DMS79 (cell line): ENCODE measurements around the gene ELMO3.

Experiments used
- DNase-seq: peaks from one replicate; lab custom pipeline; 2025; lab: John Stamatoyannopoulos, UW

Gene ELMO3

GRCh38 chr16:67223992-67224391 is 25.1 kb downstream of the ELMO3 start:
- no peak for DNase-seq

GRCh38 chr16:67226295-67226803 is 27.4 kb downstream of the ELMO3 start:
- DNase-seq = peak; percentile 19

- peak; percentile 88 for DNase-seq
Observed at GRCh38 chr16:67226804-67227566, 28.1 kb downstream of the ELMO3 start, which contains the start of gene TMEM208. Gene TMEM208 (plus strand): TSS chr16:67227130. CDS start chr16:67227219, 89 bp downstream.

GRCh38 chr16:67227567-67227921 is 28.6 kb downstream of the ELMO3 start:
- DNase-seq = no peak

GRCh38 chr16:67228034-67228785 is 29.3 kb downstream of the ELMO3 start:
- DNase-seq = no peak

- no peak for DNase-seq
Observed at GRCh38 chr16:67228905-67229304, 30.0 kb downstream of the ELMO3 start.

GRCh38 chr16:67229906-67230808 is 31.2 kb downstream of the ELMO3 start:
- DNase-seq = no peak

- no peak for DNase-seq
Observed at GRCh38 chr16:67230809-67231660, 32.1 kb downstream of the ELMO3 start.

GRCh38 chr16:67233596-67233995 is 34.7 kb downstream of the ELMO3 start:
- no peak for DNase-seq

- DNase-seq = no peak
Observed at GRCh38 chr16:67234180-67234597, 35.3 kb downstream of the ELMO3 start.

- DNase-seq = no peak
Observed at GRCh38 chr16:67235816-67236562, 37.1 kb downstream of the ELMO3 start.

GRCh38 chr16:67236563-67237395 is 37.8 kb downstream of the ELMO3 start:
- DNase-seq = no peak

GRCh38 chr16:67237396-67238277 is 38.7 kb downstream of the ELMO3 start:
- DNase-seq = no peak

- no peak for DNase-seq
Observed at GRCh38 chr16:67238278-67238575, 39.3 kb downstream of the ELMO3 start.

- DNase-seq = no peak
Observed at GRCh38 chr16:67238806-67239470, 40.0 kb downstream of the ELMO3 start.

GRCh38 chr16:67240506-67240905 is 41.6 kb downstream of the ELMO3 start:
- DNase-seq = peak; percentile 58

- no peak for DNase-seq
Observed at GRCh38 chr16:67241008-67241900, 42.3 kb downstream of the ELMO3 start.
